ENCODE data around the gene CSF2RB. TPM values are rescaled to one million over a fixed set of nuclear protein-coding genes. Genes with fewer than 3 reads are reported as not detected.

Gene CSF2RB
- total RNA-seq, 1 donor from 2014 or later = 5.0 TPM

DNA sequence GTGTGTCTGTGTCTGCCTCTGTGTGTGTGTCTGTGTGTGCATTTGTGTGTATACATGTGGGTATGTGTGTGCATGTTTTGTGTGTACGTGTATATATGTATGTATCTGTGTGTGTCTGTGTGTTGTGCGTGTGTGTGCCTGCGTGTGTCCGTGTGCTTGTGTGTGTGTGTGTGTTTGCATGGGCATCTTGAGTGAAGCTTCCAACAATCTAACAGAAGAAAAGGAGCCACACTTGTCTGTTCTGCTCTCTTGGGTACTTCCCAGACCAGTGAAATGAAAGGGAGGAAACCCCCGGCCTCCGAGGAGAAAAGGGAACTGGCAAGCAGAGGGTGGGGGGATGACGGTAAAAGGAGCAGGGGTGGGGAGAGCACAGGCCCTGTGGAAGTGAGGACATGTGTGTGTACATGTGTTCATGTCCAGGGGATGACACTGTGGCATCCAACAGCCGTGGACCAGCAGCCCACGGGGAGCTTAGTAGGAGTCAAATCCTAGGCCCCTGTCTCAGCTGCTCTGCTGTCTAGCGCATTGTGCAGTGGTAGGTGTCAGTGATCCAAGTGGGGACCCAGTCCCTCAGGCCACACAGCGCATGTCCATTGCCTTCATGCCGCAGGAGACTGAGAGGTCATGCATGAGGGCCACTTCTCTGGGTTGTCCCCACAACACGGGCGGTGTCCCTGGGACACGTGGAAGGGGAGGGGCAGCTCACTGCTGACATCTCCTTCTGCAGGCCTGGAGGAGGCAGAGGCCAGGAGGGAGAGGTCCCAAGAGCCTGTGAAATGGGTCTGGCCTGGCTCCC is 8.1 kb downstream of the CSF2RB start:
- Mint-ChIP-seq H3K4me3 (no peak overlapping the region), H3K27ac (peak overlapping the region; percentile 18), H3K36me3 (ENCODE audit: low read depth) (peaks cover 1% of the 10 kb centered on the region), H3K27me3 (peaks cover 20% of the 10 kb centered on the region), H3K9me3 (no peaks in the 10 kb centered on the region), H3K4me1 (peaks cover 14% of the 10 kb centered on the region)
- intact Hi-C loops (cut with micrococcal nuclease) = no loop called here
- DNase-seq = no peak

- no peak overlapping the region for H3K4me3 Mint-ChIP-seq
- intact Hi-C loops (cut with micrococcal nuclease) = no loop called here
Measured at GRCh38 chr22:36922105-36922608, 8.7 kb downstream of the CSF2RB start.

GRCh38 chr22:36922711-36923110 is 9.3 kb downstream of the CSF2RB start:
- Mint-ChIP-seq H3K27ac (no peak overlapping the region), H3K27me3 (peaks cover 13% of the 10 kb centered on the region), H3K4me1 (peaks cover 14% of the 10 kb centered on the region), H3K36me3 (ENCODE audit: low read depth) (peaks cover 1% of the 10 kb centered on the region), H3K9me3 (no peaks in the 10 kb centered on the region), H3K4me3 (no peak overlapping the region)
- no peak for DNase-seq
- intact Hi-C loops (cut with micrococcal nuclease) = no loop called here

More at GRCh38 chr22:36922105-36922608, 8.7 kb downstream of the CSF2RB start:
- H3K4me1 Mint-ChIP-seq = peaks cover 14% of the 10 kb centered on the region
- peaks cover 1% of the 10 kb centered on the region for H3K36me3 Mint-ChIP-seq (ENCODE audit: low read depth)
- H3K9me3 Mint-ChIP-seq = no peaks in the 10 kb centered on the region
- peaks cover 16% of the 10 kb centered on the region for H3K27me3 Mint-ChIP-seq
- no peak overlapping the region for H3K27ac Mint-ChIP-seq
- no peak for DNase-seq

DNA sequence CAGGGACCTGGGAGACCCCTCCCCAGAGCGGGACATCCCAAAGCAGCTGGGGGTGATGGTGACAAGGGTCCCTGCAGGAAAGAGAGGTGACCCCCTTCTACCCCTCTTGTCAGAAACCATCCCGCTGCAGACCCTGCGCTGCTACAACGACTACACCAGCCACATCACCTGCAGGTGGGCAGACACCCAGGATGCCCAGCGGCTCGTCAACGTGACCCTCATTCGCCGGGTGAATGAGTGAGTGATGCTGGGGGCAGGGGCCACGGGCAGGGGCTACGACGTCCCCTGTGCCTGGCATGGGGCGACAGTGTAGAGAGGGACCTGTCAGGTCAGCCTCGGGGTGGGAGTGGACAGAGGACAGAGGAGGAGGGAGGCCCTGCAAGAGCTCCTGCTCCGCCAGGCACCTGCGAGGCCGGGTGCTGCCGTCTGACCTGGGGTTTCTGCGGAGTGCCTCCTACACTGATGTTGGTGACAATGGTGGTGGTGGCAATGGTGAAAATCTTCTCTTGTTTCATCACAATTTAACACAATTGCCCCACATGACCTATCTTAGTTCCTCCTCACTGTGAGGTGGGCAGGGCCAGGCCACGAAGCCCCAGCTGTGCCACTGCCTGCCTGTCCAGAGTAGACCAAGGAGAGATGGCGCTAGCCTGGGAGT is 9.8 kb downstream of the CSF2RB start:
- DNase-seq = no peak
- Mint-ChIP-seq H3K27ac (no peak overlapping the region), H3K4me1 (peaks cover 14% of the 10 kb centered on the region), H3K27me3 (peaks cover 9% of the 10 kb centered on the region), H3K36me3 (ENCODE audit: low read depth) (peaks cover 1% of the 10 kb centered on the region), H3K4me3 (no peak overlapping the region), H3K9me3 (no peaks in the 10 kb centered on the region)
- intact Hi-C loops (cut with micrococcal nuclease) = no loop called here

- Mint-ChIP-seq H3K9me3 (no peaks in the 10 kb centered on the region), H3K4me1 (peaks cover 14% of the 10 kb centered on the region), H3K4me3 (no peak overlapping the region), H3K36me3 (ENCODE audit: low read depth) (peaks cover 1% of the 10 kb centered on the region), H3K27ac (no peak overlapping the region), H3K27me3 (peaks cover 4% of the 10 kb centered on the region)
- intact Hi-C loops (cut with micrococcal nuclease) = no loop called here
- no peak for DNase-seq
Measured at GRCh38 chr22:36924151-36924698, 10.8 kb downstream of the CSF2RB start.

DNA sequence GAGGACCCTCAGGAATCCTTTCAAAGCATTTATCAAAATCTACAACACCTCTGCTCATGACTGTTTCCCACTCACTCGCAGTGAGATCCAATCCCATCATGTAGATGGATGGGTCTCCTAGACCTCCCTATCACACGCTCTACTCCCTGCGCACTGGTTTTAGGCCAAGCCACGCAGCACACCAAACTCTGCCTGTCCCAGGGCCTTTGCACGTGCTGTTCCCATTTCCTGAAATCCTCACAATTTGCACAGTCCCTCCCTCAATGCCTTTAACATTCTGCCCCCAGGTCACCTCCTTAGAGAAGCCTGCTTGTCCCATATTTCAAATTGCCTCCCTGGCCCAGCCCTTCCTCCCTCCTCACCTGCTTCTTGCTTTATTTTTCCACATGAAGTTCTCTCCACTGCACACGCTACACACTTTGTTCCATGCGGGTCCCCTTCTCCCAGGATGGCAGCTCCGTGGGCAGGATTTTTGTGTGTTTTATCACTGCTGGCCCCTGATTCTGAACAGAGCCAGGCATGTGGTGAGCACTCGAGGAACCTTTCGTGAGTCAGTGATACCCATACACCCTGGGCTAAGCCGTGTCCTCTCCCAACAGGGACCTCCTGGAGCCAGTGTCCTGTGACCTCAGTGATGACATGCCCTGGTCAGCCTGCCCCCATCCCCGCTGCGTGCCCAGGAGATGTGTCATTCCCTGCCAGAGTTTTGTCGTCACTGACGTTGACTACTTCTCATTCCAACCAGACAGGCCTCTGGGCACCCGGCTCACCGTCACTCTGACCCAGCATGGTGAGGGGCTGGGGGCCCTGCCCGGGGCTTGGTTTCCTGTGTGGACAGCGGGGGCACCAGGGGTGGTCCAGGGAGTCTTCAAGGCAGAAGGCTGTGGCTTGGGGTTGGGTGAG is 12.2 kb downstream of the CSF2RB start:
- Mint-ChIP-seq H3K4me3 (no peak overlapping the region), H3K27ac (no peak overlapping the region), H3K9me3 (no peaks in the 10 kb centered on the region), H3K27me3 (no peaks in the 10 kb centered on the region), H3K36me3 (ENCODE audit: low read depth) (no peaks in the 10 kb centered on the region), H3K4me1 (peaks cover 14% of the 10 kb centered on the region)
- DNase-seq = no peak
- intact Hi-C loops (cut with micrococcal nuclease) = no loop called here

DNA sequence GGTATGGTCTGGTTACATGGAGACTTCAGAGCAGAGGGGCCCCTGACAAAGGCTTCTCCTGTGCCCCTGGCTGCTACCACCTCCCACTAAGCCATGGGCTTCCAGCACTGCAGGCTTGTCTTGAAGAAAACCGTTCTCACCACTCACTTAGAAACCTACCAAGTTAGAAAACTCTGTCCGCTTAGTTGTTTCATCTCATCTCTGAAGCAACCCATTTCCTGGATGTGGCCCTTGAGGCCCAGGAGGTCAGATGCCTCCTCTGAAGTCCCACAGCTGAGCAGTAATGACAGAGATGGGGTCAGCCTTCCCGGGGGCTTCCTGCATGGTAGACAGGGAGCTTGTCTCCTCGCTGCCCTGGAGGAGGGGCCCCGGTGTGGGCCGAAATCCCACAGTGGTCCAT is 12.9 kb downstream of the CSF2RB start:
- no peak overlapping the region for H3K27ac Mint-ChIP-seq
- H3K9me3 Mint-ChIP-seq = no peaks in the 10 kb centered on the region
- intact Hi-C loops (cut with micrococcal nuclease) = no loop called here
- no peak overlapping the region for H3K4me3 Mint-ChIP-seq
- no peak for DNase-seq
- H3K36me3 Mint-ChIP-seq (ENCODE audit: low read depth) = no peaks in the 10 kb centered on the region
- H3K4me1 Mint-ChIP-seq = peaks cover 9% of the 10 kb centered on the region
- no peaks in the 10 kb centered on the region for H3K27me3 Mint-ChIP-seq

GRCh38 chr22:36926721-36927435 is 13.4 kb downstream of the CSF2RB start:
- DNase-seq = no peak
- Mint-ChIP-seq H3K27ac (no peak overlapping the region), H3K27me3 (no peaks in the 10 kb centered on the region), H3K4me1 (peaks cover 5% of the 10 kb centered on the region), H3K36me3 (ENCODE audit: low read depth) (no peaks in the 10 kb centered on the region), H3K9me3 (no peaks in the 10 kb centered on the region), H3K4me3 (no peak overlapping the region)
- intact Hi-C loops (cut with micrococcal nuclease) = no loop called here

DNA sequence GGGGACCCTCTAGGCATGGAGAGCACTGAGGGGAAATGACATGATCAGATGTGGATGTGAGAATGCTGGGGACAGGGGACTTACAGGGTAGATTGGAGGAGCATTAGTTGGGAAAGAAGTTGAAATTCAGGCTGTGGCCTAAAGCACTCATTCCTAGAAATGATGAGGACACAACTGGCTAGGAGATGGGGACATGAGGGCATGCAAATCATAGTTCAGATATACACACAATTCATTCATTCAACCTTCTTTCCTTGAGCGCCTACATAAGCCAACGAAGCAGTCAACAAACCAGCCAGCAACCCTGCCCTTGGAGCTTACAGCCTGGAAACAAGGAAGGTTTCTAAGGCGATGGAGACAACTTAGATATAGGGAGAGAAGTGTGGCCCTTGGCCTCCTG is 14.2 kb downstream of the CSF2RB start:
- Mint-ChIP-seq H3K4me1 (peaks cover 5% of the 10 kb centered on the region), H3K4me3 (no peak overlapping the region), H3K9me3 (no peaks in the 10 kb centered on the region), H3K27me3 (no peaks in the 10 kb centered on the region), H3K27ac (no peak overlapping the region), H3K36me3 (ENCODE audit: low read depth) (no peaks in the 10 kb centered on the region)
- intact Hi-C loops (cut with micrococcal nuclease) = no loop called here
- DNase-seq = no peak

DNA sequence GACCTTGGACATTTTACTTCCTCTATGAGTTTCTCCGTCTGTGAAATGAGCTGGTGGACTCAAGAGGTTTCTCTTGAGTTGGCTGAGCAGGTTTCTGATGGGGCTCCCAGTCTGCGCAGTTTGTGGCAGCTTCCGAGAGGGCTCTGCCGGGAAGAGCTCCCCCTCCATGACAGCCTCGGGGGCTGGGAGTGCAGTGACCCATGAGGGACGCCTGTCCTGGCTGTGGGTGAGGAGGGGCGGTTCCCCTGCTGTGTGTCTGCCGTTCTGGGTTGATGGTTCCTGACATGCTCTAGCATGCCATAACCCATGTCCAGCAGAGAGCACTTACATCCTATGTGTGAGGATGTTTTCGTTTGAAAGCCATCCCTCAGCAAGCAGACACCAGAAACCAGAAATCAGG is 14.8 kb downstream of the CSF2RB start:
- no peak for DNase-seq
- intact Hi-C loops (cut with micrococcal nuclease) = no loop called here
- H3K4me1 Mint-ChIP-seq = peaks cover 5% of the 10 kb centered on the region
- no peak overlapping the region for H3K27ac Mint-ChIP-seq
- H3K9me3 Mint-ChIP-seq = no peaks in the 10 kb centered on the region
- H3K36me3 Mint-ChIP-seq (ENCODE audit: low read depth) = no peaks in the 10 kb centered on the region
- H3K27me3 Mint-ChIP-seq = no peaks in the 10 kb centered on the region
- no peak overlapping the region for H3K4me3 Mint-ChIP-seq

DNA sequence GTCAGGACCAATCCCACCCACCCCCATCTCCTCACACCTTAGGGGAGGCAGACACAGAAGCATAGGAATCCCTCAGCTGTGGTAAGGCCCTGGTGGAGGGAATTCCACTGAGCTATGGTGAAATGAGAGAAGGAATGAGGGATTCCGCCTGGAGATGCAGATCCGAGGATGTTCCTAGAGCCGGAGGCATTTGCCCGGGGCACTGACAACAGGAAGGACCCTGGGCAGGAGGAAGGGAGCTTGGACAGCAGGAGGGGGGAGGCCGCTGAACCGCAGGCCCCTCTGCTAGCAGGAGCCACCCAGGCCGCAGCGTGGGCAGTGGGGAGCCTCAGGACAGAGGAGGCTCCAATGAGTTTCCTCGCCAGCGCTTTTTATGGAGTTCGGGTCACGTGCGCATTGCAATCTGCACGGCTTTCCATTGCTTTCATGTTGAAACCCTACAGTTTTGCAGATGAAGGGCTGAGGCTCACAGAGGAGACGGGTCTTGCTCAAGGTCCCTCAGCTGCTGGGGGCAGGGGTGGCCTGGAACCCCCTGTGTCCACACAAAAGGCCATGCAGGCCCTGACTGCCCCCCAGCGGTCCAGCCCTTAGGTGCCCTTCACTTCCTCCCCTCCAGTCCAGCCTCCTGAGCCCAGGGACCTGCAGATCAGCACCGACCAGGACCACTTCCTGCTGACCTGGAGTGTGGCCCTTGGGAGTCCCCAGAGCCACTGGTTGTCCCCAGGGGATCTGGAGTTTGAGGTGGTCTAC is 15.5 kb downstream of the CSF2RB start:
- DNase-seq = no peak
- Mint-ChIP-seq H3K4me3 (no peak overlapping the region), H3K27me3 (no peaks in the 10 kb centered on the region), H3K4me1 (peaks cover 5% of the 10 kb centered on the region), H3K36me3 (ENCODE audit: low read depth) (no peaks in the 10 kb centered on the region), H3K9me3 (no peaks in the 10 kb centered on the region), H3K27ac (no peak overlapping the region)
- intact Hi-C loops (cut with micrococcal nuclease) = no loop called here

DNA sequence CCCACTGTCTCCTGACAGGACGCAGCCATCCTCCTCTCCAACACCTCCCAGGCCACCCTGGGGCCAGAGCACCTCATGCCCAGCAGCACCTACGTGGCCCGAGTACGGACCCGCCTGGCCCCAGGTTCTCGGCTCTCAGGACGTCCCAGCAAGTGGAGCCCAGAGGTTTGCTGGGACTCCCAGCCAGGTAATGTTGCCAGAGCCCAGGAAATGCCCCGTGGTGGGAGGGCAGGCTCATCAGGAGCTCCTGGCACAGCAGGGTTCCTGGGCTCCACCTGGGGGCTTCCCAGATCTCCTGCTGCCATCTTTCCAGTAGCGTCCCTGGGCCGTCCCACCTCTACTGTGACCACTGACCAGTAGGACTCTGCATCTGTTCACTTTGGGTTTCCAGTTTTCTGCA is 16.2 kb downstream of the CSF2RB start:
- DNase-seq = no peak
- peaks cover 5% of the 10 kb centered on the region for H3K4me1 Mint-ChIP-seq
- no peak overlapping the region for H3K4me3 Mint-ChIP-seq
- H3K27ac Mint-ChIP-seq = no peak overlapping the region
- intact Hi-C loops (cut with micrococcal nuclease) = no loop called here
- no peaks in the 10 kb centered on the region for H3K27me3 Mint-ChIP-seq
- no peaks in the 10 kb centered on the region for H3K36me3 Mint-ChIP-seq (ENCODE audit: low read depth)
- no peaks in the 10 kb centered on the region for H3K9me3 Mint-ChIP-seq
